ENCODE measurements around the gene SLC39A11.

The SLC39A11 gene

GRCh38 chr17:72624226-72624625 is 468.3 kb downstream of the SLC39A11 start:
- no peak for DNase-seq (ENCODE audit: low spot score)
- no peak overlapping the region for H3K27ac ChIP-seq
- TF ChIP-seq CTCF (IDR thresholded peaks at IDR 0.05) = no peak
- H3K4me3 ChIP-seq = no peak overlapping the region

- no peak for DNase-seq (ENCODE audit: low spot score)
- no peak for TF ChIP-seq CTCF (IDR thresholded peaks at IDR 0.05)
- H3K27ac ChIP-seq = no peak overlapping the region
- no peak overlapping the region for H3K4me3 ChIP-seq
These were observed 469.6 kb downstream of the SLC39A11 start for GRCh38 chr17:72622661-72623433.

GRCh38 chr17:72619976-72620650 is 472.4 kb downstream of the SLC39A11 start:
- no peak overlapping the region for H3K4me3 ChIP-seq
- DNase-seq (ENCODE audit: low spot score) = no peak
- H3K27ac ChIP-seq = no peak overlapping the region
- no peak for TF ChIP-seq CTCF (IDR thresholded peaks at IDR 0.05)

GRCh38 chr17:72618001-72618509 is 474.4 kb downstream of the SLC39A11 start:
- H3K4me3 ChIP-seq = peak overlapping the region; percentile 15
- DNase-seq (ENCODE audit: low spot score) = no peak
- peak overlapping the region in 1 of 2 donors; percentile 22 for H3K27ac ChIP-seq
- no peak for TF ChIP-seq CTCF (IDR thresholded peaks at IDR 0.05)

GRCh38 chr17:72617557-72617956 is 474.9 kb downstream of the SLC39A11 start:
- no peak for DNase-seq (ENCODE audit: low spot score)
- peak overlapping the region in 1 of 2 donors; percentile 22 for H3K27ac ChIP-seq
- H3K4me3 ChIP-seq = peak overlapping the region; percentile 15

GRCh38 chr17:72616447-72616846 is 476.0 kb downstream of the SLC39A11 start:
- Histone ChIP-seq H3K4me3 (no peak overlapping the region), H3K27ac (no peak overlapping the region)
- no peak for DNase-seq (ENCODE audit: low spot score)
- TF ChIP-seq CTCF (IDR thresholded peaks at IDR 0.05) = no peak

More at GRCh38 chr17:72617557-72617956, 474.9 kb downstream of the SLC39A11 start:
- TF ChIP-seq CTCF (IDR thresholded peaks at IDR 0.05) = no peak

Data from coronary artery (tissue), 2 donors.